Hematopoietic multipotent progenitor cell treated with erythropoietin and hydrocortisone succinate and interleukin-3 and kit ligand, for 8 days (in vitro differentiated cells): ENCODE measurements around the gene RAPGEF3.

Experiments used
- DNase-seq: peaks from one replicate; pipeline ENCODE4 v3.0.0-alpha.2; 2015

RAPGEF3 gene

GRCh38 chr12:47790676-47791350, 32.1 kb upstream of the RAPGEF3 start:
- DNase-seq: no peak

- no peak for DNase-seq
Measured at GRCh38 chr12:47789712-47790489, 31.2 kb upstream of the RAPGEF3 start.

- no peak for DNase-seq
Measured at GRCh38 chr12:47789141-47789540, 30.5 kb upstream of the RAPGEF3 start.

GRCh38 chr12:47787596-47788319, 29.1 kb upstream of the RAPGEF3 start:
- DNase-seq: no peak

- no peak for DNase-seq
Measured at GRCh38 chr12:47786662-47787280, 28.1 kb upstream of the RAPGEF3 start.

GRCh38 chr12:47785887-47786661, 27.4 kb upstream of the RAPGEF3 start:
- no peak for DNase-seq

GRCh38 chr12:47785036-47785886, 26.6 kb upstream of the RAPGEF3 start:
- no peak for DNase-seq

- DNase-seq: no peak
Measured at GRCh38 chr12:47783821-47784819, 25.4 kb upstream of the RAPGEF3 start.

GRCh38 chr12:47783024-47783755, 24.5 kb upstream of the RAPGEF3 start:
- no peak for DNase-seq

GRCh38 chr12:47782372-47782770, 23.7 kb upstream of the RAPGEF3 start:
- peak; percentile 38 for DNase-seq

GRCh38 chr12:47781479-47782371, 23.0 kb upstream of the RAPGEF3 start:
- DNase-seq: peak; percentile 55

GRCh38 chr12:47779943-47780504, 21.3 kb upstream of the RAPGEF3 start:
- no peak for DNase-seq

GRCh38 chr12:47779301-47779942, 20.7 kb upstream of the RAPGEF3 start:
- peak; percentile 94 for DNase-seq

- DNase-seq: no peak
Measured at GRCh38 chr12:47778881-47779280, 20.2 kb upstream of the RAPGEF3 start.

GRCh38 chr12:47777741-47778558, 19.3 kb upstream of the RAPGEF3 start:
- DNase-seq: peak; percentile 96

- no peak for DNase-seq
Measured at GRCh38 chr12:47777151-47777550, 18.5 kb upstream of the RAPGEF3 start.
